Measurements from ENCODE around the gene NFIA.

DNA sequence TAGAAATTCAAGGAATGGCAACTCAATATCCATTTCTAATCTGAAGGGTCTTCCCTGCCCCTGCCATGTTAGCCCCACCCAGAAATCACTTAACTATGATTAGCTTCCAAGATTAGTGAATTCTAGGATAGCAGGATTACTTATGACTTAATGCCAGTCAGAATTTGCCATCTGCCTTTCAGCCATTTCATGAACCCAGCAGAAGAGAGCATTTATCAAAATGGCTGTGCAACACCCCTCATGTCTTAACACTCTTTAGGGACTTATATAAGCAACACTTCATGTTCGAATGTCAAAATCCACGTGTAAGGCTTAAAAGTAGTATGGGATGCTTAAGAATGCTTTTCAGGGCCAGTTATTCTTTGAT lies 288.5 kb downstream of the NFIA start:
- no peak for TF ChIP-seq RAD21 (IDR thresholded peaks at IDR 0.05; ENCODE audit: insufficient read depth, low read depth, low read length)
- TF ChIP-seq, protein P1, sequence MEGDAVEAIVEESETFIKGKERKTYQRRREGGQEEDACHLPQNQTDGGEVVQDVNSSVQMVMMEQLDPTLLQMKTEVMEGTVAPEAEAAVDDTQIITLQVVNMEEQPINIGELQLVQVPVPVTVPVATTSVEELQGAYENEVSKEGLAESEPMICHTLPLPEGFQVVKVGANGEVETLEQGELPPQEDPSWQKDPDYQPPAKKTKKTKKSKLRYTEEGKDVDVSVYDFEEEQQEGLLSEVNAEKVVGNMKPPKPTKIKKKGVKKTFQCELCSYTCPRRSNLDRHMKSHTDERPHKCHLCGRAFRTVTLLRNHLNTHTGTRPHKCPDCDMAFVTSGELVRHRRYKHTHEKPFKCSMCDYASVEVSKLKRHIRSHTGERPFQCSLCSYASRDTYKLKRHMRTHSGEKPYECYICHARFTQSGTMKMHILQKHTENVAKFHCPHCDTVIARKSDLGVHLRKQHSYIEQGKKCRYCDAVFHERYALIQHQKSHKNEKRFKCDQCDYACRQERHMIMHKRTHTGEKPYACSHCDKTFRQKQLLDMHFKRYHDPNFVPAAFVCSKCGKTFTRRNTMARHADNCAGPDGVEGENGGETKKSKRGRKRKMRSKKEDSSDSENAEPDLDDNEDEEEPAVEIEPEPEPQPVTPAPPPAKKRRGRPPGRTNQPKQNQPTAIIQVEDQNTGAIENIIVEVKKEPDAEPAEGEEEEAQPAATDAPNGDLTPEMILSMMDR (IDR thresholded peaks at IDR 0.05 in 2 of 3, conservative IDR thresholded peaks at IDR 0.05 in 1 of 3; ENCODE audit: control insufficient read depth in 2 of 3, extremely low read depth in 1 of 3, insufficient read depth in 1 of 3, low read depth in 3 of 3, low read length in 3 of 3), result no peak
- TF ChIP-seq TCF3 (IDR thresholded peaks at IDR 0.05; ENCODE audit: borderline replicate concordance, insufficient read depth, low read depth, low read length), result no peak
- no peak for TF ChIP-seq TARDBP (IDR thresholded peaks at IDR 0.05; ENCODE audit: borderline replicate concordance)
- TF ChIP-seq ZNF274 (IDR thresholded peaks at IDR 0.05; ENCODE audit: insufficient read depth, insufficient read length), result no peak
- no peak for TF ChIP-seq BRCA1 (IDR thresholded peaks at IDR 0.05; ENCODE audit: low read depth, low read length)
- TF ChIP-seq REST (IDR thresholded peaks at IDR 0.05; ENCODE audit: low read depth, low read length), result no peak
- TF ChIP-seq SP1 (IDR thresholded peaks at IDR 0.05; ENCODE audit: low read depth, low read length), result no peak
- TF ChIP-seq RFX5 (IDR thresholded peaks at IDR 0.05; ENCODE audit: low read depth, low read length), result no peak

Data from GM12878 (cell line).